B cell (primary cell): Measurements from ENCODE around the gene SPPL2C. TPM values are rescaled to one million over a fixed set of nuclear protein-coding genes. Genes with fewer than 3 reads are reported as not detected.

ENCODE experiments used
- ATAC-seq: fragments of 200-7000 bp; cut with Tn5 transposase; one replicate; pipeline ENCODE4 v1.10.0; 2021; ENCODE audit warnings: low read depth, mild to moderate bottlenecking, moderate number of reproducible peaks, moderate library complexity
- CTCF ChIA-PET: fragments of 350-600 bp; sonication (Branson Sonifier 250); formaldehyde crosslinking; loops from one replicate; lab custom pipeline; 2021; ENCODE audit warnings: antibody characterized with exemption, inconsistent platforms; lab: Charles Lee
- POLR2A ChIA-PET: fragments of 350-600 bp; sonication (Branson Sonifier 250); formaldehyde crosslinking; loops from one replicate; lab custom pipeline; 2021; ENCODE audit warnings: antibody characterized with exemption; lab: Charles Lee
- DNase-seq: peaks from one replicate; pipeline ENCODE4 v3.0.0; 2013
- H2AFZ ChIP-seq: 2 replicates; pipeline ENCODE4 v1.6.1; 2012; ENCODE audit warnings: mild to moderate bottlenecking, low read depth, low read length; ENCODE audit not compliant: insufficient read depth, poor library complexity, severe bottlenecking
- H3K27ac ChIP-seq, 2 donors: 1 replicate in 1 of 2; 2 replicates in 1 of 2; pipeline ENCODE4 v1.5.1; 2012 to 2013; ENCODE audit warnings: low read length in 2 of 2, mild to moderate bottlenecking in 2 of 2, moderate library complexity in 1 of 2
- H3K27me3 ChIP-seq, 4 experiments: fragments of 200-600 bp in 1 of 4; sonication (generic) in 1 of 4; replicated peaks in 1 of 4; 1 replicate in 2 of 4; 2 replicates in 2 of 4; pipeline versions ENCODE4 v1.6.1 to v1.7.0; 2013 to 2016; ENCODE audit warnings: low read length in 3 of 4, mild to moderate bottlenecking in 2 of 4, mixed read lengths in 1 of 4, moderate library complexity in 1 of 4; ENCODE audit not compliant: insufficient read depth in 4 of 4, control insufficient read depth in 3 of 4; ENCODE audit errors: control extremely low read depth in 1 of 4
- H3K36me3 ChIP-seq, 2 experiments: replicated peaks in 1 of 2; 1 replicate in 1 of 2; 2 replicates in 1 of 2; pipeline versions ENCODE4 v1.6.1 to v1.7.1; 2013; ENCODE audit warnings: low read length in 1 of 2; ENCODE audit not compliant: insufficient read depth in 2 of 2, control insufficient read depth in 1 of 2; ENCODE audit errors: control extremely low read depth in 1 of 2, extremely low read depth in 1 of 2
- H3K4me1 ChIP-seq, 2 donors: fragments of 200-600 bp in 1 of 2; sonication (generic) in 1 of 2; 1 replicate in 1 of 2; 2 replicates in 1 of 2; pipeline versions ENCODE4 v1.5.1 to v1.6.1; 2013 to 2017; ENCODE audit warnings: low read length in 2 of 2; ENCODE audit not compliant: control insufficient read depth in 2 of 2, insufficient read depth in 2 of 2
- H3K4me2 ChIP-seq: replicated peaks from 2 replicates; pipeline ENCODE3; 2012; ENCODE audit warnings: mild to moderate bottlenecking, low read depth, low read length; ENCODE audit not compliant: poor library complexity, severe bottlenecking
- H3K4me3 ChIP-seq, 5 experiments: fragments of 200-600 bp in 1 of 5; sonication (generic) in 1 of 5; 1 replicate in 3 of 5; 2 replicates in 2 of 5; pipeline versions ENCODE4 v1.5.1 to v1.7.0; 2011 to 2016; ENCODE audit warnings: low read length in 4 of 5, mild to moderate bottlenecking in 4 of 5, low read depth in 2 of 5, control low read depth in 1 of 5, moderate library complexity in 1 of 5; ENCODE audit not compliant: insufficient read depth in 1 of 5; ENCODE audit errors: control extremely low read depth in 1 of 5, extremely low read depth in 1 of 5
- H3K79me2 ChIP-seq: fragments of 200-600 bp; sonication (generic); one replicate; pipeline ENCODE4 v1.6.0; 2016; ENCODE audit warnings: low read length; ENCODE audit not compliant: control insufficient read depth, insufficient read depth
- H3K9ac ChIP-seq: fragments of 200-600 bp; sonication (generic); 2 replicates; pipeline ENCODE4 v1.6.1; 2017; ENCODE audit warnings: mild to moderate bottlenecking, low read length, moderate library complexity
- H3K9me3 ChIP-seq, 3 donors: one replicate each; pipeline versions ENCODE4 v1.6.1 to v1.7.1; 2013; ENCODE audit warnings: low read length in 2 of 3; ENCODE audit not compliant: control insufficient read depth in 2 of 3, insufficient read depth in 1 of 3; ENCODE audit errors: control extremely low read depth in 1 of 3
- H4K20me1 ChIP-seq: 2 replicates; pipeline ENCODE4 v1.6.0; 2012; ENCODE audit warnings: mild to moderate bottlenecking, low read length; ENCODE audit not compliant: insufficient read depth, control insufficient read depth, poor library complexity, severe bottlenecking
- H3K27ac Mint-ChIP-seq: one replicate; pipeline ENCODE4 v1.8.0; 2021; ENCODE audit warnings: mixed read lengths
- H3K27me3 Mint-ChIP-seq: one replicate; pipeline ENCODE4 v1.8.0; 2021; ENCODE audit warnings: mixed read lengths
- H3K4me1 Mint-ChIP-seq: one replicate; pipeline ENCODE4 v1.8.0; 2021; ENCODE audit warnings: mixed read lengths
- H3K4me3 Mint-ChIP-seq: one replicate; pipeline ENCODE4 v1.8.0; 2021; ENCODE audit warnings: mixed read lengths
- H3K9me3 Mint-ChIP-seq: one replicate; pipeline ENCODE4 v1.8.0; 2022; ENCODE audit warnings: mixed read lengths; ENCODE audit not compliant: insufficient read depth
- EZH2 ChIP-seq: IDR thresholded peaks from 2 replicates; pipeline ENCODE4 v1.6.1; 2012; ENCODE audit warnings: borderline replicate concordance, low read depth, mild to moderate bottlenecking, moderate library complexity, low read length; ENCODE audit not compliant: insufficient read depth, poor library complexity, severe bottlenecking
- WGBS: methylation state at CpG from one replicate; pipeline ENCODE4 v1.1.5; 2013; ENCODE audit warnings: missing lambda C conversion rate; ENCODE audit not compliant: insufficient coverage; 5-methylcytosine and 5-hydroxymethylcytosine counted together
- intact Hi-C: fragments of 100-400 bp; cut with micrococcal nuclease; formaldehyde crosslinking; loops from one replicate; pipeline ENCODE4 v1.10.0; 2022
- polyA minus RNA-seq: library from RNA; depleted of rRNA, polyadenylated mRNA; stranded (reverse); fragments of >200 nt; gene quantifications from 2 replicates; pipeline ENCODE4 v1.2.3, GENCODE V29; 2012
- polyA plus RNA-seq: library from polyadenylated mRNA; depleted of rRNA; stranded (reverse); fragments of >200 nt; gene quantifications from 2 replicates; pipeline ENCODE4 v1.2.3, GENCODE V29; 2012
- total RNA-seq, 2 donors: library from RNA; stranded (reverse); fragments of 120-200 nt in 1 of 2; gene quantifications; 1 replicate in 1 of 2; 2 replicates in 1 of 2; pipeline versions ENCODE4 v1.2.3 to v1.2.4, GENCODE V29; 2013 to 2022
- TF ChIP-seq, protein P1 (sequence below): fragments of 200-600 bp; IDR thresholded peaks from one replicate; pipeline ENCODE4 v1.8.0; 2022; ENCODE audit warnings: antibody characterized with exemption, mild to moderate bottlenecking

The SPPL2C gene
- total RNA-seq (not detected in 2 replicates), polyA plus RNA-seq (not detected in 2 replicates), polyA minus RNA-seq (not detected in 2 replicates)
- total RNA-seq (2013): not detected

- TF ChIP-seq, protein P1, sequence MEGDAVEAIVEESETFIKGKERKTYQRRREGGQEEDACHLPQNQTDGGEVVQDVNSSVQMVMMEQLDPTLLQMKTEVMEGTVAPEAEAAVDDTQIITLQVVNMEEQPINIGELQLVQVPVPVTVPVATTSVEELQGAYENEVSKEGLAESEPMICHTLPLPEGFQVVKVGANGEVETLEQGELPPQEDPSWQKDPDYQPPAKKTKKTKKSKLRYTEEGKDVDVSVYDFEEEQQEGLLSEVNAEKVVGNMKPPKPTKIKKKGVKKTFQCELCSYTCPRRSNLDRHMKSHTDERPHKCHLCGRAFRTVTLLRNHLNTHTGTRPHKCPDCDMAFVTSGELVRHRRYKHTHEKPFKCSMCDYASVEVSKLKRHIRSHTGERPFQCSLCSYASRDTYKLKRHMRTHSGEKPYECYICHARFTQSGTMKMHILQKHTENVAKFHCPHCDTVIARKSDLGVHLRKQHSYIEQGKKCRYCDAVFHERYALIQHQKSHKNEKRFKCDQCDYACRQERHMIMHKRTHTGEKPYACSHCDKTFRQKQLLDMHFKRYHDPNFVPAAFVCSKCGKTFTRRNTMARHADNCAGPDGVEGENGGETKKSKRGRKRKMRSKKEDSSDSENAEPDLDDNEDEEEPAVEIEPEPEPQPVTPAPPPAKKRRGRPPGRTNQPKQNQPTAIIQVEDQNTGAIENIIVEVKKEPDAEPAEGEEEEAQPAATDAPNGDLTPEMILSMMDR: no peak
- Mint-ChIP-seq H3K9me3 (no peaks in the 10 kb centered on the region), H3K4me1 (no peaks in the 10 kb centered on the region), H3K27me3 (peaks cover 8% of the 10 kb centered on the region), H3K27ac (no peak within 1 kb of the TSS), H3K4me3 (no peak within 1 kb of the TSS)
- H3K27me3 ChIP-seq: no peaks in the 10 kb centered on the region
- no peak within 1 kb of the TSS for H3K27ac ChIP-seq
- H3K4me1 ChIP-seq: no peaks in the 10 kb centered on the region
- H3K9ac ChIP-seq: no peak within 1 kb of the TSS
- no peak within 1 kb of the TSS for H3K4me2 ChIP-seq
- no peaks in the 10 kb centered on the region for H3K79me2 ChIP-seq
- H3K9me3 ChIP-seq: no peaks in the 10 kb centered on the region
- 89% methylated on average over 21 of the region's 25 CpGs for WGBS
- no peak within 1 kb of the TSS for H3K4me3 ChIP-seq
- H2AFZ ChIP-seq: no peak within 1 kb of the TSS
- ATAC-seq: no peak
- H3K36me3 ChIP-seq: no peaks in the 10 kb centered on the region
- intact Hi-C loops: no loop called here
- ChIA-PET CTCF (interaction anchor here (1.0 to 1.4 kb wide), 2 partner anchors 13 to 14 kb away, joined by 3 read pairs; no protein-coding TSS in a partner anchor), POLR2A (no interaction called here)
- no peak for DNase-seq
- H4K20me1 ChIP-seq: no peaks in the 10 kb centered on the region
Observed at GRCh38 chr17:45844695-45845375, at the start of gene SPPL2C. SPPL2C (plus strand) TSS chr17:45844881; CDS start chr17:45844907, 26 bp downstream.

DNA sequence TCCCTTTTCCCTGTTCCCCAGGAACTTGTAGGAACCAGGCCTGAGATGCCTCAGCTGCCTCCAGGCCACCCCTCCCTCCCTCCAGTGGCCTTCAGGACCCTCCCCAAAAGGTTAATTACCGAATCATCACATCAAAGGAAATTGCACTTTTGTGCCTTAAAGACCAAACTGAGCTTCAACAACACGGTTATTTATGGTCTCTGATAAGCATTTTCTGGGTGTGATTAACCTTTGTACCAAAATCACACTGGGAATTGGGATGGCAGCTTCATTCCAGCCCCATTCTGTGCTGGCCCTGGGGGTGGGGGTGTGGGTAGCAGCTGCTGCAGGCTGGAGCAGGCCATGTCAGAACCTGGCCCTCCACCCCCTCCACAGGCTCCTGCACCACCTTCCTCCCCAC is 43.9 kb upstream of the SPPL2C start:
- no peaks in the 10 kb centered on the region for H3K4me1 Mint-ChIP-seq
- H3K36me3 ChIP-seq: no peaks in the 10 kb centered on the region
- no peak overlapping the region for H3K4me3 ChIP-seq
- DNase-seq (no peak), ATAC-seq (no peak)
- H2AFZ ChIP-seq: no peak overlapping the region
- no peak overlapping the region for H3K27ac Mint-ChIP-seq
- H3K79me2 ChIP-seq: no peaks in the 10 kb centered on the region
- TF ChIP-seq, protein P1: no peak
- TF ChIP-seq EZH2: no peak
- ChIA-PET POLR2A (no interaction called here), CTCF (no interaction called here)
- intact Hi-C loops: no loop called here
- H3K4me2 ChIP-seq: no peak overlapping the region
- H3K27me3 Mint-ChIP-seq: peaks cover 35% of the 10 kb centered on the region
- no peak overlapping the region for H3K4me3 Mint-ChIP-seq
- H3K9me3 ChIP-seq: no peaks in the 10 kb centered on the region
- no peak overlapping the region for H3K9ac ChIP-seq
- no peak overlapping the region for H3K27ac ChIP-seq
- H3K4me1 ChIP-seq: no peaks in the 10 kb centered on the region
- WGBS: 43% methylated on average over 1 of the region's 2 CpGs
- H3K27me3 ChIP-seq: peaks cover 0 to 13% (median 0%) of the 10 kb centered on the region in 4 experiments
- H3K9me3 Mint-ChIP-seq: no peaks in the 10 kb centered on the region
- no peaks in the 10 kb centered on the region for H4K20me1 ChIP-seq
